HG03442 (cell line): ENCODE data around the gene NSD1.

Source experiments
- ATAC-seq: cut with Tn5 transposase; IDR thresholded peaks from one replicate; pipeline ENCODE4 v1.9.1; 2021; ENCODE audit warnings: mild to moderate bottlenecking, moderate library complexity; ENCODE audit not compliant: unreplicated experiment

NSD1 gene

GRCh38 chr5:177133096-177133852, at the start of gene NSD1:
Gene NSD1, plus strand, starts transcription at chr5:177133773. Its CDS starts 1,331 bp downstream, at chr5:177135104.
- peak; percentile 70 for ATAC-seq

GRCh38 chr5:177084175-177084574, 49.4 kb upstream of the NSD1 start:
- no peak for ATAC-seq

GRCh38 chr5:177085985-177086653, 47.5 kb upstream of the NSD1 start:
- no peak for ATAC-seq

GRCh38 chr5:177086654-177087397, 46.7 kb upstream of the NSD1 start, which contains the start of gene FGFR4:
Gene FGFR4, plus strand, starts transcription at chr5:177086915. Its CDS starts 2,688 bp downstream, at chr5:177089603.
- ATAC-seq = peak; percentile 54

- ATAC-seq = no peak
Measured at GRCh38 chr5:177087398-177088005, 46.1 kb upstream of the NSD1 start.

GRCh38 chr5:177089127-177089526, 44.4 kb upstream of the NSD1 start:
- ATAC-seq = no peak

GRCh38 chr5:177089825-177090641, 43.5 kb upstream of the NSD1 start:
- no peak for ATAC-seq

- ATAC-seq = no peak
Measured at GRCh38 chr5:177090813-177091212, 42.8 kb upstream of the NSD1 start.

GRCh38 chr5:177091232-177091631, 42.3 kb upstream of the NSD1 start:
- no peak for ATAC-seq

GRCh38 chr5:177092178-177093081, 41.1 kb upstream of the NSD1 start:
- ATAC-seq = no peak

GRCh38 chr5:177093082-177093712, 40.4 kb upstream of the NSD1 start:
- no peak for ATAC-seq

GRCh38 chr5:177093803-177094202, 39.8 kb upstream of the NSD1 start:
- no peak for ATAC-seq

GRCh38 chr5:177094224-177095087, 39.1 kb upstream of the NSD1 start:
- no peak for ATAC-seq

GRCh38 chr5:177095088-177095669, 38.4 kb upstream of the NSD1 start:
- no peak for ATAC-seq

GRCh38 chr5:177096162-177097015, 37.2 kb upstream of the NSD1 start:
- ATAC-seq = no peak
